ENCODE results near the gene ANKRD66.

GRCh38 chr6:46743425-46744158, 3.1 kb upstream of the ANKRD66 start:
- no peak for TF ChIP-seq CTCF (IDR thresholded peaks at IDR 0.05)
- no peak for TF ChIP-seq POLR2A (IDR thresholded peaks at IDR 0.05)
